Spleen (tissue), 7 donors: Measurements from ENCODE around the gene AADAC.

ENCODE experiments used
- POLR2A ChIP-seq, 3 donors: fragments of 450-650 bp; IDR thresholded peaks; one replicate each; pipeline ENCODE4 v1.5.1; 2017; ENCODE audit warnings: antibody characterized with exemption in 3 of 3, mild to moderate bottlenecking in 1 of 3
- POLR2AphosphoS5 ChIP-seq, 3 donors: sonication (generic); formaldehyde crosslinking; IDR thresholded peaks; one replicate each; pipeline ENCODE4 v1.5.1; 2017; ENCODE audit warnings: antibody characterized with exemption in 3 of 3
- TF ChIP-seq, protein P1 (sequence below), 11 experiments: fragments of 200-600 bp in 7 of 11; fragments of 450-650 bp in 4 of 11; sonication (generic) in 4 of 11; IDR thresholded peaks in 8 of 11; conservative IDR thresholded peaks in 3 of 11; 1 replicate in 7 of 11; 2 replicates in 4 of 11; pipeline versions ENCODE4 v1.4.0 to v1.8.0; 2016 to 2021; ENCODE audit warnings: antibody characterized with exemption in 11 of 11, inconsistent platforms in 4 of 11, mild to moderate bottlenecking in 1 of 11
- donor health status: DM: no; HTN: no; CAD: no; lungs with moderate emphysema.
- donor health status: DM: no; HTN: no; CAD: no.
- donor health status: DM: no; HTN: no; CAD: no.

DNA sequence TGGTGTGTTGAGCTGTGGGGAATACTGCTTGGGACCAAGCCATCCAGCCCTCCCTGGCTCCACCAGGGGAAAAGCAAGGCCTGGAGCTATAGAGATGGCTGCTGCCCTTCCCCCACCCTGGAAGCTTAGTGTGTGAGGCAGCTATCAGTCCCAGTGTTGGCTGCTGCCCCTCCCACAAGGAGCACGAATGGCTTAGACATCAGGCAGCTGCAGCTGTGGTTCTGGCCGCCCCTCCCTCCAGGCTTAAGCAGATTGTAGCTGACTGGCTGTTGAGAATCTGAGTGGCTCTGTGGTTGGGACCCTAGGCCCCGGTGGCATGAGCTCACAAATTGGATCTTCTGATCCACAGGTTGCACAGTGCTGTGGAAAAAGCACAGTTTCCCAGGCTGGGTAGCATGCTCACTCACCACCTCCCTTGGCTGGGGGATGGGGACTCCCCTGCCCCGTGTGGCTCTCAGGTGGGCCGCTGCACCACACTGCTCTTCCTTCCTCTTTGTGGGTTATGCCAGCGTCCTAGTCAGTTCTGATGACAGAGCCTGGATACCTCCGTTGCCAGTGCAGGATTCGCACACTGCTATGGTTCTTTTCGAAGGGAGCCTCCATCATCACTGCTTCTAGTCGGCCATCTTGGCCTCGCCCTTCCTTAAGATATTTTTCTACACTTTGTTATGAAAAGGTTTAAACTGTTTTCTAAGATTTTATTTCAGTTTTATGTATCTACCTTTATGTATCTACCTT, 38.3 kb downstream of the AADAC start:
- TF ChIP-seq, protein P1, sequence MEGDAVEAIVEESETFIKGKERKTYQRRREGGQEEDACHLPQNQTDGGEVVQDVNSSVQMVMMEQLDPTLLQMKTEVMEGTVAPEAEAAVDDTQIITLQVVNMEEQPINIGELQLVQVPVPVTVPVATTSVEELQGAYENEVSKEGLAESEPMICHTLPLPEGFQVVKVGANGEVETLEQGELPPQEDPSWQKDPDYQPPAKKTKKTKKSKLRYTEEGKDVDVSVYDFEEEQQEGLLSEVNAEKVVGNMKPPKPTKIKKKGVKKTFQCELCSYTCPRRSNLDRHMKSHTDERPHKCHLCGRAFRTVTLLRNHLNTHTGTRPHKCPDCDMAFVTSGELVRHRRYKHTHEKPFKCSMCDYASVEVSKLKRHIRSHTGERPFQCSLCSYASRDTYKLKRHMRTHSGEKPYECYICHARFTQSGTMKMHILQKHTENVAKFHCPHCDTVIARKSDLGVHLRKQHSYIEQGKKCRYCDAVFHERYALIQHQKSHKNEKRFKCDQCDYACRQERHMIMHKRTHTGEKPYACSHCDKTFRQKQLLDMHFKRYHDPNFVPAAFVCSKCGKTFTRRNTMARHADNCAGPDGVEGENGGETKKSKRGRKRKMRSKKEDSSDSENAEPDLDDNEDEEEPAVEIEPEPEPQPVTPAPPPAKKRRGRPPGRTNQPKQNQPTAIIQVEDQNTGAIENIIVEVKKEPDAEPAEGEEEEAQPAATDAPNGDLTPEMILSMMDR (IDR thresholded peaks at IDR 0.05 in 8 of 11, conservative IDR thresholded peaks at IDR 0.05 in 3 of 11), result no peak
- TF ChIP-seq POLR2A (IDR thresholded peaks at IDR 0.05), result no peak
- TF ChIP-seq POLR2AphosphoS5 (IDR thresholded peaks at IDR 0.05), result no peak
